Mesenchymal stem cell (in vitro differentiated cells and primary cell): ENCODE data around the gene DENND5B.

Experiments used
- DNase-seq: peaks from one replicate; pipeline ENCODE4 v3.0.0-alpha.2; 2013
- H2AFZ ChIP-seq: one replicate; pipeline ENCODE4 v1.6.1; 2013; ENCODE audit warnings: low read depth, mild to moderate bottlenecking, control low read depth, inconsistent platforms, low read length, moderate library complexity
- H2AK5ac ChIP-seq: 2 replicates; pipeline ENCODE4 v1.6.1; 2013; ENCODE audit warnings: low read length, moderate library complexity, mild to moderate bottlenecking, inconsistent platforms; ENCODE audit not compliant: severe bottlenecking
- H2BK120ac ChIP-seq: one replicate; pipeline ENCODE4 v1.6.1; 2013; ENCODE audit warnings: low read depth, mild to moderate bottlenecking, inconsistent platforms, low read length, moderate library complexity
- H2BK12ac ChIP-seq, 2 experiments: one replicate each; pipeline ENCODE4 v1.6.1; 2013; ENCODE audit warnings: inconsistent platforms in 2 of 2, low read length in 2 of 2, mild to moderate bottlenecking in 2 of 2, moderate library complexity in 2 of 2, control low read depth in 1 of 2
- H2BK15ac ChIP-seq: one replicate; pipeline ENCODE4 v1.6.1; 2013; ENCODE audit warnings: mild to moderate bottlenecking, low read depth, inconsistent platforms; ENCODE audit not compliant: poor library complexity, severe bottlenecking
- H2BK5ac ChIP-seq: 2 replicates; pipeline ENCODE4 v1.6.1; 2013; ENCODE audit warnings: low read depth, mild to moderate bottlenecking, low read length, control low read depth, inconsistent platforms; ENCODE audit not compliant: poor library complexity, severe bottlenecking
- H3K14ac ChIP-seq, 2 experiments: one replicate each; pipeline ENCODE4 v1.6.1; 2013; ENCODE audit warnings: inconsistent platforms in 2 of 2, low read length in 2 of 2, control low read depth in 1 of 2, mild to moderate bottlenecking in 1 of 2, moderate library complexity in 1 of 2
- H3K18ac ChIP-seq, 2 experiments: one replicate each; pipeline ENCODE4 v1.6.1; 2013; ENCODE audit warnings: inconsistent platforms in 2 of 2, low read length in 2 of 2, control low read depth in 1 of 2, low read depth in 1 of 2, mild to moderate bottlenecking in 1 of 2
- H3K23ac ChIP-seq, 2 experiments: one replicate each; pipeline ENCODE4 v1.6.1; 2013; ENCODE audit warnings: inconsistent platforms in 2 of 2, low read length in 2 of 2, mild to moderate bottlenecking in 2 of 2, moderate library complexity in 2 of 2, control low read depth in 1 of 2
- H3K27ac ChIP-seq: 2 replicates; pipeline ENCODE4 v1.5.1; 2013; ENCODE audit warnings: mild to moderate bottlenecking, moderate library complexity, low read length, control low read depth, inconsistent platforms; ENCODE audit not compliant: poor library complexity, severe bottlenecking
- H3K27me3 ChIP-seq, 2 experiments: 2 replicates each; pipeline versions ENCODE4 v1.6.1 to v1.7.0; 2013; ENCODE audit warnings: low read length in 2 of 2, mild to moderate bottlenecking in 2 of 2, moderate library complexity in 2 of 2, control low read depth in 1 of 2, inconsistent platforms in 1 of 2; ENCODE audit not compliant: control insufficient read depth in 1 of 2, insufficient read depth in 1 of 2
- H3K36me3 ChIP-seq, 2 experiments: 2 replicates each; pipeline versions ENCODE4 v1.6.1 to v1.7.0; 2013; ENCODE audit warnings: low read length in 2 of 2, control low read depth in 1 of 2, inconsistent platforms in 1 of 2, low read depth in 1 of 2, mild to moderate bottlenecking in 1 of 2; ENCODE audit not compliant: insufficient read depth in 2 of 2, control insufficient read depth in 1 of 2
- H3K4ac ChIP-seq, 2 experiments: one replicate each; pipeline ENCODE4 v1.6.1; 2013; ENCODE audit warnings: inconsistent platforms in 2 of 2, low read length in 2 of 2, mild to moderate bottlenecking in 2 of 2, moderate library complexity in 2 of 2, control low read depth in 1 of 2, low read depth in 1 of 2
- H3K4me1 ChIP-seq: 2 replicates; pipeline ENCODE4 v1.6.1; 2013; ENCODE audit warnings: low read depth, low read length, control low read depth; ENCODE audit not compliant: control insufficient read depth, insufficient read depth
- H3K4me2 ChIP-seq: 2 replicates; pipeline ENCODE4 v1.6.1; 2013; ENCODE audit warnings: low read length, mild to moderate bottlenecking, inconsistent platforms; ENCODE audit not compliant: poor library complexity, severe bottlenecking
- H3K4me3 ChIP-seq, 2 experiments: 2 replicates each; pipeline versions ENCODE4 v1.5.1 to v1.7.0; 2013; ENCODE audit warnings: low read length in 2 of 2, mild to moderate bottlenecking in 2 of 2, control low read depth in 1 of 2, low read depth in 1 of 2; ENCODE audit not compliant: insufficient read depth in 1 of 2
- H3K79me1 ChIP-seq: replicated peaks from 2 replicates; pipeline ENCODE4 v1.6.1; 2013; ENCODE audit warnings: mild to moderate bottlenecking, control low read depth, low read length, inconsistent platforms; ENCODE audit not compliant: poor library complexity, severe bottlenecking
- H3K9ac ChIP-seq: 2 replicates; pipeline ENCODE4 v1.7.0; 2013; ENCODE audit warnings: mild to moderate bottlenecking, low read length, moderate library complexity
- H3K9me3 ChIP-seq: 2 replicates; pipeline ENCODE4 v1.7.0; 2013; ENCODE audit warnings: mild to moderate bottlenecking, low read length; ENCODE audit not compliant: control insufficient read depth
- H4K8ac ChIP-seq: one replicate; pipeline ENCODE4 v1.6.1; 2013; ENCODE audit warnings: inconsistent platforms, mild to moderate bottlenecking, low read length, moderate library complexity
- H4K91ac ChIP-seq: one replicate; pipeline ENCODE4 v1.6.1; 2013; ENCODE audit warnings: mild to moderate bottlenecking, low read length, inconsistent platforms
- WGBS: methylation state at CpG from one replicate; pipeline ENCODE4 v1.1.7; 2013; ENCODE audit warnings: mixed read lengths; 5-methylcytosine and 5-hydroxymethylcytosine counted together

Gene DENND5B

DNA sequence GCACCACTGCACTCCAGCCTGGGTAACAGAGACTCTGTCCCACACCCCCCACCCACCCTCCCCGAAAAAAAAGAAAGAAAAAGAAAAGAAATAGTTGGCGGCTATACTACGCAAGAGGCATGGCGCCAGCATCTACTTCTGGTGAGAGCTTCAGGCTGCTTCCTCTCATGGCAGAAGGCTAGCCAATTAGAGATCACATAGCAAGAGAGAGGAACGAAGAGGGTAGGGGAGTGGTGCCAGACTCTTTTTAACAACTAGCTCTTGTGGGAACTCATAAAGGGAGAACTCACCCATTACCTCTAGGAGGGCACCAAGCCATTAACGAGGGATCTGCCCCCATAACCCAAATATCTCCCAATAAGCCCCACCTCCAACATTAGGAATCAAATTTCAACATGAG is 6.2 kb downstream of the DENND5B start:
- Histone ChIP-seq H3K36me3 (no peaks in the 10 kb centered on the region), H2BK120ac (no peak overlapping the region), H4K8ac (no peak overlapping the region), H2BK12ac (peak overlapping the region in 1 of 2 experiments; percentile 14), H3K79me1 (peaks cover 10% of the 10 kb centered on the region), H3K18ac (peak overlapping the region in 1 of 2 experiments; percentile 30), H2BK5ac (peak overlapping the region; percentile 35), H3K4me2 (no peak overlapping the region), H3K4me3 (no peak overlapping the region), H3K4me1 (peaks cover 9% of the 10 kb centered on the region), H3K23ac (no peak overlapping the region), H3K14ac (no peak overlapping the region), H2AK5ac (peak overlapping the region; percentile 18), H2BK15ac (no peak overlapping the region), H3K9ac (no peak overlapping the region), H2AFZ (no peak overlapping the region), H3K9me3 (no peaks in the 10 kb centered on the region), H4K91ac (no peak overlapping the region), H3K4ac (no peak overlapping the region), H3K27ac (peak overlapping the region; percentile 82), H3K27me3 (no peaks in the 10 kb centered on the region)
- DNase-seq = no peak
- WGBS = 91% methylated on average over 6 of the region's 6 CpGs

DNA sequence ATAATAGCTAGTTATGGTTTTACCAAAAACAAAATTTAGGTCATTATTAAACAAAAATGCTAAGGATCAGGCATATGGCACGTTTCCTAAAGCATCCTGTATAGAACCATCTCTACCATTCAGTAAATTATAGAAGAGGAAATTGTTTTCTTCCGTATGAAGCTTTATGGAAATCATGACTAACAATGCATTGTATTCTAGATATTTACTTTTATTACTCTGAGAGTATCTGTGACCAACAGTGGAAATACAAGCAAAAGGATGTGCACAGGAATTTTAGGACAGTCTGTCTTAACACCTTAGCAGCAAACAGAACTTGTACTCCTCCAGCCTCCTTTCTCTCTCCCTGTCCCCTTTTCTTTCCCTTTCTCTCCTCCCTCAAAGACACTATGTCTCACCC is 7.1 kb downstream of the DENND5B start:
- Histone ChIP-seq H3K4me2 (no peak overlapping the region), H2AFZ (no peak overlapping the region), H3K27me3 (no peaks in the 10 kb centered on the region), H3K4ac (no peak overlapping the region), H2BK15ac (no peak overlapping the region), H2BK12ac (no peak overlapping the region), H4K8ac (no peak overlapping the region), H3K23ac (no peak overlapping the region), H3K9me3 (no peaks in the 10 kb centered on the region), H3K79me1 (peaks cover 10% of the 10 kb centered on the region), H3K4me3 (no peak overlapping the region), H3K18ac (no peak overlapping the region), H3K36me3 (no peaks in the 10 kb centered on the region), H3K27ac (no peak overlapping the region), H3K9ac (no peak overlapping the region), H3K4me1 (peaks cover 12% of the 10 kb centered on the region), H2BK120ac (no peak overlapping the region), H3K14ac (no peak overlapping the region), H4K91ac (no peak overlapping the region), H2BK5ac (no peak overlapping the region), H2AK5ac (peak overlapping the region; percentile 99)
- DNase-seq = no peak
- WGBS = no CpG with 5 or more reads among the region's 2 CpGs

DNA sequence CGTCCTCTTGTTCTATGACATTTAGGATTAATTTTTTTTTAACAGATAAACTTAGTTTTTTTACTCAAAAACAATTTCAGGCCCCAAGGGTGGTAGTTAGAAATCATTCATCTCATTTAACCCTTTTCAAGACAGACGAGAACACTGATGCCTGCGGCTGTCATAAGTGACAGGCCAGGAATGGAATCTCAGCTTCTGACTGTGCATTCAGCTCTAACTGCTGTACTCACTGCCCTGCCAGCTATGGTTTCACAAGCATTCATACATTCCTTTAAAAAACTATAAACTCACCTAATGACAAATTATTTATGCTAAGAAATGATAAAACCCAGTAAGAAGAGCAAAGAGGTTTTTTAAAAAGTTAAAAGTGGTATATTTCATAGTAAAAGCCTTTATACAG is 8.8 kb downstream of the DENND5B start:
- H3K9me3 ChIP-seq = no peaks in the 10 kb centered on the region
- H3K4ac ChIP-seq = no peak overlapping the region
- H3K4me2 ChIP-seq = no peak overlapping the region
- H2BK5ac ChIP-seq = no peak overlapping the region
- peaks cover 10% of the 10 kb centered on the region for H3K79me1 ChIP-seq
- 63% methylated on average over 2 of the region's 3 CpGs for WGBS
- H3K36me3 ChIP-seq = no peaks in the 10 kb centered on the region
- H3K4me3 ChIP-seq = no peak overlapping the region
- H3K14ac ChIP-seq = no peak overlapping the region
- H2AFZ ChIP-seq = no peak overlapping the region
- no peak overlapping the region for H3K27ac ChIP-seq
- peaks cover 15% of the 10 kb centered on the region for H3K4me1 ChIP-seq
- no peak overlapping the region for H3K9ac ChIP-seq
- DNase-seq = peak; percentile 21
- H3K27me3 ChIP-seq = no peaks in the 10 kb centered on the region
- H4K91ac ChIP-seq = no peak overlapping the region
- no peak overlapping the region for H2BK15ac ChIP-seq
- no peak overlapping the region for H2AK5ac ChIP-seq
- no peak overlapping the region for H3K23ac ChIP-seq
- H2BK120ac ChIP-seq = no peak overlapping the region
- H3K18ac ChIP-seq = no peak overlapping the region
- H4K8ac ChIP-seq = no peak overlapping the region
- no peak overlapping the region for H2BK12ac ChIP-seq

DNA sequence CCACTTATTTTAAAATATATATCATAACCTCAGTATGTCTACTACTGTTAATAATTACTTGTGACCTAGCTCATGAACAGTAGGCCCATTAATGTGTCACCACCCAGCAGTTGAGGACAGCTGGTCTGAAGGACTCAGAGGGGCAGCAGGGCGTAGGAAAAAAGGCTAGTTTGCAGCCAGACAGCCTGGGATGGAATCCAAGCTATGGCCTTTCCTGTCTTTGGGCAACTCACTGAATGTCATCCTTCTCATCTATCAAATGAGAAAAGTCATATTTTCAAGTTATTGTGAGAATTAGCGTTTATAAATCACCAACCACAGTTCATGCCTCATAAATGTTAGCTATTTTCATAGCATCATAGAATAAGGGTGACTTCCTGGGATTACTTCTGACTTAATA is 12.3 kb downstream of the DENND5B start:
- Histone ChIP-seq H2BK15ac (no peak overlapping the region), H3K18ac (no peak overlapping the region), H3K27me3 (no peaks in the 10 kb centered on the region), H3K4ac (no peak overlapping the region), H2BK12ac (no peak overlapping the region), H3K4me2 (no peak overlapping the region), H4K8ac (no peak overlapping the region), H3K4me1 (peaks cover 12% of the 10 kb centered on the region), H3K9me3 (no peaks in the 10 kb centered on the region), H3K23ac (no peak overlapping the region), H2BK5ac (no peak overlapping the region), H3K36me3 (no peaks in the 10 kb centered on the region), H3K14ac (no peak overlapping the region), H2BK120ac (no peak overlapping the region), H3K27ac (peak overlapping the region; percentile 79), H3K79me1 (peaks cover 8% of the 10 kb centered on the region), H2AFZ (no peak overlapping the region), H3K4me3 (no peak overlapping the region), H4K91ac (no peak overlapping the region), H3K9ac (no peak overlapping the region), H2AK5ac (no peak overlapping the region)
- DNase-seq = peak; percentile 14
- WGBS = no CpG with 5 or more reads among the region's 2 CpGs
